ENCODE data around the gene SNRNP35. TPM values are rescaled to one million over a fixed set of nuclear protein-coding genes. Genes with fewer than 3 reads are reported as not detected.

Gene SNRNP35
- total RNA-seq, 1 donor, result 15.6 TPM

- H3K36me3 ChIP-seq (ENCODE audit: insufficient read depth, low read length), result peaks cover 61% of the 10 kb centered on the region
- no peak overlapping the region for H3K27ac ChIP-seq (ENCODE audit: low read depth, low read length)
- TF ChIP-seq CTCF (IDR thresholded peaks at IDR 0.05; ENCODE audit: extremely low read depth, low read depth, low read length), result peak; percentile 8
- no peak overlapping the region for H2AFZ ChIP-seq (ENCODE audit: low read length)
- no peaks in the 10 kb centered on the region for H3K27me3 ChIP-seq (ENCODE audit: insufficient read depth, low read length)
- DNase-seq (ENCODE audit: insufficient read length, low spot score, missing footprints), result no peak
- peaks cover 12% of the 10 kb centered on the region for H3K79me2 ChIP-seq (ENCODE audit: insufficient read depth, low read length)
- H3K9me3 ChIP-seq (ENCODE audit: low read depth, low read length), result no peaks in the 10 kb centered on the region
- no peak overlapping the region for H3K4me3 ChIP-seq (ENCODE audit: insufficient read depth, low read length)
- H4K20me1 ChIP-seq (ENCODE audit: insufficient read depth, low read length), result peaks cover 13% of the 10 kb centered on the region
- peaks cover 11% of the 10 kb centered on the region for H3K4me1 ChIP-seq (ENCODE audit: insufficient read depth, low read length)
- no peak overlapping the region for H3K4me2 ChIP-seq (ENCODE audit: insufficient read depth, low read length)
Measured at GRCh38 chr12:123516216-123516780, 58.4 kb downstream of the SNRNP35 start.

Small RNA genes lying within 50 kb of the gene (small RNA-seq; reads per million reads assigned to genes)
- not detected for gene AC145423.2

Other genes starting within 250 kb of the SNRNP35 start
- 42.7 and 43.6 TPM in 2 replicates for gene MPHOSPH9, start 225.0 kb upstream of the SNRNP35 start, total RNA-seq
- 10.9 and 16.3 TPM in 2 replicates for gene MTRFR, start 224.7 kb upstream of the SNRNP35 start, total RNA-seq
- 209 and 226 TPM in 2 replicates for gene CDK2AP1, start 186.3 kb upstream of the SNRNP35 start, total RNA-seq
- gene SBNO1, start 93.3 kb upstream of the SNRNP35 start, total RNA-seq, result 28.6 and 30.4 TPM in 2 replicates
- gene KMT5A, start 74.0 kb upstream of the SNRNP35 start, total RNA-seq, result 49.6 and 51.0 TPM in 2 replicates
- gene RILPL2, start 21.5 kb upstream of the SNRNP35 start, total RNA-seq, result 5.1 and 5.3 TPM in 2 replicates
- 14.7 and 16.3 TPM in 2 replicates for gene RILPL1, start 75.6 kb downstream of the SNRNP35 start, total RNA-seq
- gene TMED2, start 126.4 kb downstream of the SNRNP35 start, total RNA-seq, result 382 and 418 TPM in 2 replicates
- 19.2 and 20.6 TPM in 2 replicates for gene DDX55, start 144.0 kb downstream of the SNRNP35 start, total RNA-seq
- gene EIF2B1, start 175.5 kb downstream of the SNRNP35 start, total RNA-seq, result 32.4 and 32.6 TPM in 2 replicates
- 35.9 and 38.7 TPM in 2 replicates for gene GTF2H3, start 175.7 kb downstream of the SNRNP35 start, total RNA-seq
- 23.5 and 23.6 TPM in 2 replicates for gene TCTN2, start 213.0 kb downstream of the SNRNP35 start, total RNA-seq